Cerebellar cortex (tissue), 1 donor: Measurements from ENCODE around the gene TMEFF1.
"Not testable (repeated sequence)": the region's sequence is repeated elsewhere in the genome, so short reads cannot be mapped to it uniquely, and the experiment has no call there.

Experiments used
- DNase-seq: peaks from one replicate; pipeline ENCODE4 v3.0.0-alpha.2; 2015; ENCODE audit warnings: low spot score

Gene TMEFF1

GRCh38 chr9:100492952-100493351 is 20.0 kb downstream of the TMEFF1 start:
- no peak for DNase-seq

- no peak for DNase-seq
Observed at GRCh38 chr9:100498592-100498991, 25.6 kb downstream of the TMEFF1 start.

- DNase-seq: no peak
Observed at GRCh38 chr9:100499460-100499859, 26.5 kb downstream of the TMEFF1 start.

- peak; percentile 76 for DNase-seq
Observed at GRCh38 chr9:100499866-100500265, 26.9 kb downstream of the TMEFF1 start.

- peak; percentile 58 for DNase-seq
Observed at GRCh38 chr9:100505564-100506159, 32.7 kb downstream of the TMEFF1 start.

- DNase-seq: not testable (repeated sequence)
Observed at GRCh38 chr9:100507350-100507749, 34.4 kb downstream of the TMEFF1 start.

- DNase-seq: no peak
Observed at GRCh38 chr9:100511205-100511604, 38.3 kb downstream of the TMEFF1 start.

- DNase-seq: peak; percentile 26
Observed at GRCh38 chr9:100515578-100516494, 42.9 kb downstream of the TMEFF1 start.

GRCh38 chr9:100521282-100521681 is 48.3 kb downstream of the TMEFF1 start:
- no peak for DNase-seq

GRCh38 chr9:100525563-100525962 is 52.6 kb downstream of the TMEFF1 start:
- no peak for DNase-seq

GRCh38 chr9:100527180-100527794 is 54.3 kb downstream of the TMEFF1 start:
- not testable (repeated sequence) for DNase-seq

GRCh38 chr9:100534401-100534800 is 61.5 kb downstream of the TMEFF1 start:
- DNase-seq: no peak

- no peak for DNase-seq
Observed at GRCh38 chr9:100540327-100540726, 67.4 kb downstream of the TMEFF1 start.

- no peak for DNase-seq
Observed at GRCh38 chr9:100549048-100549447, 76.1 kb downstream of the TMEFF1 start.

GRCh38 chr9:100554935-100555401 is 82.0 kb downstream of the TMEFF1 start:
- DNase-seq: no peak

- DNase-seq: no peak
Observed at GRCh38 chr9:100555471-100555870, 82.5 kb downstream of the TMEFF1 start.

GRCh38 chr9:100557053-100557452 is 84.1 kb downstream of the TMEFF1 start:
- no peak for DNase-seq

GRCh38 chr9:100561256-100561655 is 88.3 kb downstream of the TMEFF1 start:
- no peak for DNase-seq

- no peak for DNase-seq
Observed at GRCh38 chr9:100567856-100568255, 94.9 kb downstream of the TMEFF1 start.

GRCh38 chr9:100573655-100574260 is 100.8 kb downstream of the TMEFF1 start:
- DNase-seq: peak; percentile 25

GRCh38 chr9:100575006-100575405 is 102.1 kb downstream of the TMEFF1 start:
- no peak for DNase-seq

- DNase-seq: no peak
Observed at GRCh38 chr9:100575765-100576386, 102.9 kb downstream of the TMEFF1 start.
